Kidney epithelial cell (primary cell): ENCODE data around the gene MYOM1. TPM values are rescaled to one million over a fixed set of nuclear protein-coding genes. Genes with fewer than 3 reads are reported as not detected.

Source experiments
- DNase-seq: peaks from one replicate; pipeline ENCODE4 v3.0.0-alpha.2; 2010; ENCODE audit warnings: low read depth
- H3K27me3 ChIP-seq: 2 replicates; pipeline ENCODE4 v1.6.0; 2011; ENCODE audit warnings: low read length; ENCODE audit not compliant: control insufficient read depth, insufficient read depth
- H3K36me3 ChIP-seq: 2 replicates; pipeline ENCODE4 v1.5.1; 2011; ENCODE audit warnings: low read length; ENCODE audit not compliant: control insufficient read depth, insufficient read depth
- H3K4me3 ChIP-seq: 2 replicates; pipeline ENCODE4 v1.5.1; 2011; ENCODE audit warnings: low read depth, mild to moderate bottlenecking, control low read depth, low read length
- CTCF ChIP-seq: IDR thresholded peaks from 2 replicates; pipeline ENCODE4 v1.5.1; 2011; ENCODE audit warnings: mild to moderate bottlenecking, moderate library complexity, low read length, control low read depth, inconsistent platforms; ENCODE audit not compliant: insufficient read depth, poor library complexity, severe bottlenecking
- total RNA-seq: library from RNA; depleted of rRNA; stranded (reverse); fragments of >200 nt; gene quantifications from 2 replicates; pipeline ENCODE4 v1.2.3, GENCODE V29; 2015

Gene MYOM1
- total RNA-seq, 1 donor from 2014 or later, result 0.04 TPM

- Histone ChIP-seq H3K36me3 (no peaks in the 10 kb centered on the region), H3K4me3 (no peak overlapping the region), H3K27me3 (no peaks in the 10 kb centered on the region)
- no peak for TF ChIP-seq CTCF
- no peak for DNase-seq
Observed at GRCh38 chr18:3236470-3236869, 16.7 kb upstream of the MYOM1 start.

- Histone ChIP-seq H3K36me3 (no peaks in the 10 kb centered on the region), H3K4me3 (no peak overlapping the region), H3K27me3 (no peaks in the 10 kb centered on the region)
- no peak for DNase-seq
- no peak for TF ChIP-seq CTCF
Observed at GRCh38 chr18:3235846-3236245, 16.1 kb upstream of the MYOM1 start.

GRCh38 chr18:3234457-3234856 is 14.7 kb upstream of the MYOM1 start:
- Histone ChIP-seq H3K27me3 (no peaks in the 10 kb centered on the region), H3K4me3 (no peak overlapping the region), H3K36me3 (no peaks in the 10 kb centered on the region)
- no peak for TF ChIP-seq CTCF
- no peak for DNase-seq

GRCh38 chr18:3233433-3234168 is 13.8 kb upstream of the MYOM1 start:
- DNase-seq, result no peak
- Histone ChIP-seq H3K4me3 (no peak overlapping the region), H3K27me3 (no peaks in the 10 kb centered on the region), H3K36me3 (no peaks in the 10 kb centered on the region)
- no peak for TF ChIP-seq CTCF

GRCh38 chr18:3233004-3233403 is 13.2 kb upstream of the MYOM1 start:
- no peak for TF ChIP-seq CTCF
- no peaks in the 10 kb centered on the region for H3K27me3 ChIP-seq
- no peaks in the 10 kb centered on the region for H3K36me3 ChIP-seq
- no peak for DNase-seq
- no peak overlapping the region for H3K4me3 ChIP-seq
